Smooth muscle cell (in vitro differentiated cells): ENCODE measurements around the gene C1orf210. TPM values are rescaled to one million over a fixed set of nuclear protein-coding genes. Genes with fewer than 3 reads are reported as not detected.

Experiments
- DNase-seq: peaks from one replicate; lab custom pipeline; 2025; ENCODE audit not compliant: unreplicated experiment; lab: John Stamatoyannopoulos, UW
- H2AFZ ChIP-seq: fragments of 200-600 bp; sonication (generic); 2 replicates; pipeline ENCODE4 v1.6.0; 2016; ENCODE audit warnings: antibody characterized with exemption, low read depth, mild to moderate bottlenecking
- H3F3A ChIP-seq: fragments of 200-600 bp; sonication (generic); 2 replicates; pipeline ENCODE4 v1.6.0; 2017; ENCODE audit warnings: antibody characterized with exemption, low read depth
- H3K27ac ChIP-seq: fragments of 200-600 bp; sonication (generic); 2 replicates; pipeline ENCODE4 v1.5.1; 2016; ENCODE audit warnings: low read depth, mild to moderate bottlenecking
- H3K27me3 ChIP-seq: fragments of 200-600 bp; sonication (generic); 2 replicates; pipeline ENCODE4 v1.6.1; 2016; ENCODE audit warnings: low read depth, mild to moderate bottlenecking
- H3K36me3 ChIP-seq: fragments of 200-600 bp; sonication (generic); 2 replicates; pipeline ENCODE4 v1.5.1; 2016; ENCODE audit warnings: low read depth
- H3K4me1 ChIP-seq: fragments of 200-600 bp; sonication (generic); 2 replicates; pipeline ENCODE4 v1.5.1; 2016; ENCODE audit warnings: low read depth
- H3K4me2 ChIP-seq: fragments of 200-600 bp; sonication (generic); 2 replicates; pipeline ENCODE4 v1.6.0; 2016; ENCODE audit warnings: mild to moderate bottlenecking
- H3K4me3 ChIP-seq: fragments of 200-600 bp; sonication (generic); 2 replicates; pipeline ENCODE4 v1.5.1; 2016; ENCODE audit warnings: mild to moderate bottlenecking
- H3K79me2 ChIP-seq: fragments of 200-600 bp; sonication (generic); 2 replicates; pipeline ENCODE4 v1.6.0; 2016; ENCODE audit warnings: low read depth, mild to moderate bottlenecking
- H3K9ac ChIP-seq: fragments of 200-600 bp; sonication (generic); 2 replicates; pipeline ENCODE4 v1.6.0; 2016; ENCODE audit warnings: low read depth
- H3K9me3 ChIP-seq: fragments of 200-600 bp; sonication (generic); replicated peaks from 2 replicates; pipeline ENCODE4 v1.5.1; 2016; ENCODE audit warnings: low read depth
- H4K20me1 ChIP-seq: fragments of 200-600 bp; sonication (generic); 2 replicates; pipeline ENCODE4 v1.6.0; 2016; ENCODE audit warnings: low read depth
- WGBS: methylation state at CpG from one replicate; pipeline ENCODE4 v1.1.7; 2016; ENCODE audit warnings: low lambda C conversion rate; 5-methylcytosine and 5-hydroxymethylcytosine counted together
- polyA plus RNA-seq: library from polyadenylated mRNA; unstranded; fragments of >200 nt; fragmentation: Nextera tagmentation; extraction: Ambion mirVana; gene quantifications from 2 replicates; pipeline ENCODE4 v1.2.1, GENCODE V29; 2016
- total RNA-seq: library from RNA; depleted of rRNA; stranded (reverse); fragments of >200 nt; gene quantifications from 2 replicates; pipeline ENCODE4 v1.2.3, GENCODE V29; 2014
- TF ChIP-seq, protein P1 (sequence below): fragments of 200-600 bp; sonication (generic); IDR thresholded peaks from 2 replicates; pipeline ENCODE4 v1.5.1; 2017; ENCODE audit warnings: borderline replicate concordance, mild to moderate bottlenecking, antibody characterized with exemption; ENCODE audit not compliant: insufficient read depth, poor library complexity, severe bottlenecking

C1orf210 gene
- total and polyA plus RNA-seq, 2 experiments from 2014 or later: 0.72 to 1.2 TPM

DNA sequence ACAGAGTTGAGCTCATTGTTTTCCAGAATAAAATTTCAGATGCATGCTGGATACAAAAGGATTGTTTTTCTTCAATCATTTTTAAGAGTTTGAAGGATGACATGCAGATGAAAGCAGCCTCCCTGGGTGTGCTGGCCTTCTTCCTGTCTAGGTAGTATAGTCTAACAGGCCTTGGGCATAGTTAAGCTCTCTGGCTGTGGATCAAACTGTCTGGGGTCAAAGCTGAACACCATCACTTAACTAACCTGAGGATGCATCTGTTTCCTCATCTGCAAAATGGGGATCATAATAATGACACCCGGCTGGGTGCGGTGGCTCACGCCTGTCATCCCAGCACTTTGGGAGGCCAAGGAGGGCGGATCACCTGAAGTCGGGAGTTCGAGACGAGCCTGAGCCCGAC lies 9.4 kb upstream of the C1orf210 start:
- Histone ChIP-seq H3F3A (no peaks in the 10 kb centered on the region), H3K4me3 (no peak overlapping the region), H3K36me3 (no peaks in the 10 kb centered on the region), H3K27ac (no peak overlapping the region), H3K27me3 (no peaks in the 10 kb centered on the region), H3K4me1 (peaks cover 23% of the 10 kb centered on the region), H3K79me2 (no peaks in the 10 kb centered on the region), H3K9ac (no peak overlapping the region), H3K4me2 (no peak overlapping the region), H2AFZ (no peak overlapping the region), H4K20me1 (no peaks in the 10 kb centered on the region), H3K9me3 (no peaks in the 10 kb centered on the region)
- TF ChIP-seq, protein P1, sequence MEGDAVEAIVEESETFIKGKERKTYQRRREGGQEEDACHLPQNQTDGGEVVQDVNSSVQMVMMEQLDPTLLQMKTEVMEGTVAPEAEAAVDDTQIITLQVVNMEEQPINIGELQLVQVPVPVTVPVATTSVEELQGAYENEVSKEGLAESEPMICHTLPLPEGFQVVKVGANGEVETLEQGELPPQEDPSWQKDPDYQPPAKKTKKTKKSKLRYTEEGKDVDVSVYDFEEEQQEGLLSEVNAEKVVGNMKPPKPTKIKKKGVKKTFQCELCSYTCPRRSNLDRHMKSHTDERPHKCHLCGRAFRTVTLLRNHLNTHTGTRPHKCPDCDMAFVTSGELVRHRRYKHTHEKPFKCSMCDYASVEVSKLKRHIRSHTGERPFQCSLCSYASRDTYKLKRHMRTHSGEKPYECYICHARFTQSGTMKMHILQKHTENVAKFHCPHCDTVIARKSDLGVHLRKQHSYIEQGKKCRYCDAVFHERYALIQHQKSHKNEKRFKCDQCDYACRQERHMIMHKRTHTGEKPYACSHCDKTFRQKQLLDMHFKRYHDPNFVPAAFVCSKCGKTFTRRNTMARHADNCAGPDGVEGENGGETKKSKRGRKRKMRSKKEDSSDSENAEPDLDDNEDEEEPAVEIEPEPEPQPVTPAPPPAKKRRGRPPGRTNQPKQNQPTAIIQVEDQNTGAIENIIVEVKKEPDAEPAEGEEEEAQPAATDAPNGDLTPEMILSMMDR: no peak
- WGBS: 96% methylated on average over 8 of the region's 8 CpGs
- DNase-seq: no peak

GRCh38 chr1:43293896-43294760 lies 8.7 kb upstream of the C1orf210 start:
- Histone ChIP-seq H3K36me3 (no peaks in the 10 kb centered on the region), H3F3A (no peaks in the 10 kb centered on the region), H4K20me1 (no peaks in the 10 kb centered on the region), H2AFZ (no peak overlapping the region), H3K4me2 (no peak overlapping the region), H3K27me3 (no peaks in the 10 kb centered on the region), H3K27ac (no peak overlapping the region), H3K4me3 (no peak overlapping the region), H3K79me2 (no peaks in the 10 kb centered on the region), H3K9me3 (no peaks in the 10 kb centered on the region), H3K9ac (no peak overlapping the region), H3K4me1 (peaks cover 23% of the 10 kb centered on the region)
- TF ChIP-seq, protein P1: no peak
- no peak for DNase-seq
- WGBS: 81% methylated on average over 7 of the region's 7 CpGs

GRCh38 chr1:43293176-43293575 lies 7.8 kb upstream of the C1orf210 start:
- WGBS: 92% methylated on average over 2 of the region's 2 CpGs

More at GRCh38 chr1:43293176-43293575, 7.8 kb upstream of the C1orf210 start:
- H2AFZ ChIP-seq: no peak overlapping the region
- H3K79me2 ChIP-seq: no peaks in the 10 kb centered on the region
- H3K4me2 ChIP-seq: no peak overlapping the region
- no peak overlapping the region for H3K27ac ChIP-seq
- no peaks in the 10 kb centered on the region for H3K27me3 ChIP-seq
- H3K9me3 ChIP-seq: no peaks in the 10 kb centered on the region
- no peak for DNase-seq
- no peak overlapping the region for H3K9ac ChIP-seq
- no peaks in the 10 kb centered on the region for H3F3A ChIP-seq
- TF ChIP-seq, protein P1: no peak
- no peak overlapping the region for H3K4me3 ChIP-seq
- H3K36me3 ChIP-seq: no peaks in the 10 kb centered on the region
- H4K20me1 ChIP-seq: no peaks in the 10 kb centered on the region
- peaks cover 23% of the 10 kb centered on the region for H3K4me1 ChIP-seq
